Stromal cell of bone marrow (primary cell): ENCODE results near the gene PCED1A.
A peak's percentile ranks its signal among the peaks of the same experiment; 100 is the strongest.

Experiments
- DNase-seq: peaks from one replicate; pipeline ENCODE4 v3.0.0-alpha.2; 2012; ENCODE audit warnings: low read depth

Gene PCED1A

GRCh38 chr20:2840138-2840966, at the start of gene PCED1A, which contains the start of gene VPS16:
TSS of gene PCED1A (minus strand) at chr20:2840655. CDS start at chr20:2839912, 743 bp downstream.
TSS of gene VPS16 (plus strand) at chr20:2840745. CDS start at chr20:2840775, 30 bp downstream.
- DNase-seq = peak; percentile 69

- no peak for DNase-seq
Measured at GRCh38 chr20:2889797-2890196, 49.3 kb upstream of the PCED1A start.

GRCh38 chr20:2889209-2889608, 48.8 kb upstream of the PCED1A start:
- DNase-seq = no peak

GRCh38 chr20:2888224-2888955, 47.9 kb upstream of the PCED1A start:
- DNase-seq = no peak

- DNase-seq = no peak
Measured at GRCh38 chr20:2887715-2888114, 47.3 kb upstream of the PCED1A start.

GRCh38 chr20:2883726-2884637, 43.5 kb upstream of the PCED1A start:
- DNase-seq = no peak

GRCh38 chr20:2880650-2881049, 40.2 kb upstream of the PCED1A start:
- DNase-seq = no peak

GRCh38 chr20:2879146-2879545, 38.7 kb upstream of the PCED1A start:
- peak; percentile 74 for DNase-seq

- DNase-seq = no peak
Measured at GRCh38 chr20:2878515-2878914, 38.1 kb upstream of the PCED1A start.

GRCh38 chr20:2875690-2876203, 35.3 kb upstream of the PCED1A start:
- no peak for DNase-seq

GRCh38 chr20:2874456-2874855, 34.0 kb upstream of the PCED1A start:
- DNase-seq = no peak

GRCh38 chr20:2873747-2874041, 33.2 kb upstream of the PCED1A start:
- no peak for DNase-seq

GRCh38 chr20:2873010-2873746, 32.7 kb upstream of the PCED1A start, which contains the start of gene PTPRA:
TSS of gene PTPRA (plus strand) at chr20:2873481. CDS start at chr20:2964278, 90,797 bp downstream.
- DNase-seq = peak; percentile 80

GRCh38 chr20:2872459-2873009, 32.1 kb upstream of the PCED1A start:
- no peak for DNase-seq

GRCh38 chr20:2871661-2872458, 31.4 kb upstream of the PCED1A start:
- no peak for DNase-seq

- peak; percentile 52 for DNase-seq
Measured at GRCh38 chr20:2871111-2871465, 30.6 kb upstream of the PCED1A start.

- DNase-seq = no peak
Measured at GRCh38 chr20:2869381-2869780, 28.9 kb upstream of the PCED1A start.

GRCh38 chr20:2867081-2867864, 26.8 kb upstream of the PCED1A start:
- DNase-seq = no peak

GRCh38 chr20:2866236-2866635, 25.8 kb upstream of the PCED1A start:
- DNase-seq = no peak
